Ishikawa (cell line): ENCODE results near the gene PTK6.

ENCODE experiments used
- CEBPB ChIP-seq: IDR thresholded peaks from 2 replicates; pipeline ENCODE4 v1.6.1; 2012
- CREB1 ChIP-seq: IDR thresholded peaks from 2 replicates; pipeline ENCODE4 v1.6.1; 2012; ENCODE audit warnings: low read depth
- EGR1 ChIP-seq: IDR thresholded peaks from 2 replicates; pipeline ENCODE4 v1.6.1; 2012
- EP300 ChIP-seq: IDR thresholded peaks from 2 replicates; pipeline ENCODE4 v1.6.1; 2012; ENCODE audit warnings: borderline replicate concordance
- FOXM1 ChIP-seq: IDR thresholded peaks from 2 replicates; pipeline ENCODE4 v1.6.1; 2012; ENCODE audit warnings: low read depth, borderline replicate concordance
- MAX ChIP-seq: IDR thresholded peaks from 2 replicates; pipeline ENCODE4 v1.6.1; 2012
- NFIC ChIP-seq: IDR thresholded peaks from 2 replicates; pipeline ENCODE4 v1.6.1; 2012
- RAD21 ChIP-seq: IDR thresholded peaks from 2 replicates; pipeline ENCODE4 v1.6.1; 2012; ENCODE audit warnings: low read depth
- REST ChIP-seq: IDR thresholded peaks from 2 replicates; pipeline ENCODE4 v1.6.1; 2012; ENCODE audit warnings: low read depth, mild to moderate bottlenecking
- TAF1 ChIP-seq: IDR thresholded peaks from 2 replicates; pipeline ENCODE4 v1.6.1; 2012; ENCODE audit warnings: low read depth, mild to moderate bottlenecking
- TCF12 ChIP-seq: IDR thresholded peaks from 2 replicates; pipeline ENCODE4 v1.6.1; 2012; ENCODE audit warnings: low read depth
- TEAD4 ChIP-seq: IDR thresholded peaks from 2 replicates; pipeline ENCODE4 v1.6.1; 2012
- USF1 ChIP-seq: IDR thresholded peaks from 2 replicates; pipeline ENCODE4 v1.6.1; 2012
- YY1 ChIP-seq: IDR thresholded peaks from 2 replicates; pipeline ENCODE4 v1.6.1; 2012; ENCODE audit warnings: low read depth
- ZBTB7A ChIP-seq: IDR thresholded peaks from 2 replicates; pipeline ENCODE4 v1.6.1; 2012; ENCODE audit warnings: low read depth

PTK6 gene

GRCh38 chr20:63501818-63502670, 35.1 kb downstream of the PTK6 start:
- no peak for TF ChIP-seq NFIC
- no peak for TF ChIP-seq FOXM1
- TF ChIP-seq MAX = no peak
- no peak for TF ChIP-seq CEBPB
- no peak for TF ChIP-seq EP300
- no peak for TF ChIP-seq REST
- no peak for TF ChIP-seq CREB1
- TF ChIP-seq RAD21 = no peak
- TF ChIP-seq TAF1 = no peak
- TF ChIP-seq ZBTB7A = no peak
- TF ChIP-seq TEAD4 = no peak
- no peak for TF ChIP-seq USF1

GRCh38 chr20:63500902-63501817, 36.0 kb downstream of the PTK6 start:
- TF ChIP-seq USF1 = no peak

- no peak for TF ChIP-seq TCF12
- no peak for TF ChIP-seq ZBTB7A
These were observed 36.9 kb downstream of the PTK6 start for GRCh38 chr20:63500151-63500901.

GRCh38 chr20:63499338-63499969, 37.7 kb downstream of the PTK6 start:
- TF ChIP-seq ZBTB7A (0 out of 2 replicates have a peak, but pooled peaks have one; percentile 43), CREB1 (no peak)

- no peak for TF ChIP-seq USF1
- no peak for TF ChIP-seq EGR1
- no peak for TF ChIP-seq REST
- TF ChIP-seq ZBTB7A = no peak
- no peak for TF ChIP-seq TCF12
- no peak for TF ChIP-seq NFIC
- no peak for TF ChIP-seq FOXM1
- TF ChIP-seq YY1 = no peak
These were observed 38.2 kb downstream of the PTK6 start, which contains the start of gene EEF1A2 for GRCh38 chr20:63498960-63499337. EEF1A2 (minus strand) TSS chr20:63499083; CDS start chr20:63497763, 1,320 bp downstream.
